T-helper 22 cell (primary cell): ENCODE results near the gene BHLHA9.

Experiments used
- DNase-seq: peaks from one replicate; pipeline ENCODE4 v3.0.0-alpha.2; 2020; ENCODE audit warnings: low read depth

Gene BHLHA9

GRCh38 chr17:1255041-1255440 lies 15.2 kb upstream of the BHLHA9 start:
- DNase-seq = no peak

GRCh38 chr17:1256699-1257098 lies 13.5 kb upstream of the BHLHA9 start:
- no peak for DNase-seq

- DNase-seq = no peak
Measured at GRCh38 chr17:1260086-1260769, 10.0 kb upstream of the BHLHA9 start.

- no peak for DNase-seq
Measured at GRCh38 chr17:1260770-1261161, 9.5 kb upstream of the BHLHA9 start.

GRCh38 chr17:1264196-1264595 lies 6.0 kb upstream of the BHLHA9 start:
- no peak for DNase-seq

- no peak for DNase-seq
Measured at GRCh38 chr17:1267471-1267943, 2.7 kb upstream of the BHLHA9 start.

- DNase-seq = no peak
Measured at GRCh38 chr17:1271030-1271423, 783 bp downstream of the BHLHA9 start.

- DNase-seq = no peak
Measured at GRCh38 chr17:1271441-1271840, 1.2 kb downstream of the BHLHA9 start.

- DNase-seq = no peak
Measured at GRCh38 chr17:1272701-1273100, 2.5 kb downstream of the BHLHA9 start.

- no peak for DNase-seq
Measured at GRCh38 chr17:1273492-1274244, 3.4 kb downstream of the BHLHA9 start.

- no peak for DNase-seq
Measured at GRCh38 chr17:1274245-1274608, 4.0 kb downstream of the BHLHA9 start.

GRCh38 chr17:1275205-1275961 lies 5.1 kb downstream of the BHLHA9 start:
- DNase-seq = no peak

GRCh38 chr17:1275962-1276736 lies 5.9 kb downstream of the BHLHA9 start:
- DNase-seq = peak; percentile 38

GRCh38 chr17:1280652-1281051 lies 10.4 kb downstream of the BHLHA9 start:
- no peak for DNase-seq

GRCh38 chr17:1286379-1287106 lies 16.3 kb downstream of the BHLHA9 start:
- DNase-seq = no peak

GRCh38 chr17:1289695-1290094 lies 19.5 kb downstream of the BHLHA9 start:
- no peak for DNase-seq

- no peak for DNase-seq
Measured at GRCh38 chr17:1290676-1291075, 20.4 kb downstream of the BHLHA9 start.

GRCh38 chr17:1294157-1294717 lies 24.0 kb downstream of the BHLHA9 start:
- DNase-seq = peak; percentile 82

GRCh38 chr17:1298606-1299005 lies 28.4 kb downstream of the BHLHA9 start:
- DNase-seq = peak; percentile 28

GRCh38 chr17:1299552-1300370 lies 29.5 kb downstream of the BHLHA9 start:
- DNase-seq = no peak
